Left renal pelvis (tissue), 4 donors: ENCODE data around the gene NAB2. TPM values are rescaled to one million over a fixed set of nuclear protein-coding genes. Genes with fewer than 3 reads are reported as not detected.
"Not testable (repeated sequence)": the region's sequence is repeated elsewhere in the genome, so short reads cannot be mapped to it uniquely, and the experiment has no call there.

Source experiments
- DNase-seq, 4 donors: peaks; one replicate each; pipeline ENCODE4 v3.0.0-alpha.2; 2013; ENCODE audit warnings: low read depth in 4 of 4, low spot score in 3 of 4
- polyA plus RNA-seq, 4 donors: library from polyadenylated mRNA; unstranded; fragments of 120-200 nt; gene quantifications; one replicate each; pipeline ENCODE4 v1.2.1, GENCODE V29; 2013; ENCODE audit not compliant: insufficient read length in 4 of 4

NAB2 gene
- polyA plus RNA-seq = 10 to 100 TPM; 40.4 to 54.4 (median 45.4) TPM

DNA sequence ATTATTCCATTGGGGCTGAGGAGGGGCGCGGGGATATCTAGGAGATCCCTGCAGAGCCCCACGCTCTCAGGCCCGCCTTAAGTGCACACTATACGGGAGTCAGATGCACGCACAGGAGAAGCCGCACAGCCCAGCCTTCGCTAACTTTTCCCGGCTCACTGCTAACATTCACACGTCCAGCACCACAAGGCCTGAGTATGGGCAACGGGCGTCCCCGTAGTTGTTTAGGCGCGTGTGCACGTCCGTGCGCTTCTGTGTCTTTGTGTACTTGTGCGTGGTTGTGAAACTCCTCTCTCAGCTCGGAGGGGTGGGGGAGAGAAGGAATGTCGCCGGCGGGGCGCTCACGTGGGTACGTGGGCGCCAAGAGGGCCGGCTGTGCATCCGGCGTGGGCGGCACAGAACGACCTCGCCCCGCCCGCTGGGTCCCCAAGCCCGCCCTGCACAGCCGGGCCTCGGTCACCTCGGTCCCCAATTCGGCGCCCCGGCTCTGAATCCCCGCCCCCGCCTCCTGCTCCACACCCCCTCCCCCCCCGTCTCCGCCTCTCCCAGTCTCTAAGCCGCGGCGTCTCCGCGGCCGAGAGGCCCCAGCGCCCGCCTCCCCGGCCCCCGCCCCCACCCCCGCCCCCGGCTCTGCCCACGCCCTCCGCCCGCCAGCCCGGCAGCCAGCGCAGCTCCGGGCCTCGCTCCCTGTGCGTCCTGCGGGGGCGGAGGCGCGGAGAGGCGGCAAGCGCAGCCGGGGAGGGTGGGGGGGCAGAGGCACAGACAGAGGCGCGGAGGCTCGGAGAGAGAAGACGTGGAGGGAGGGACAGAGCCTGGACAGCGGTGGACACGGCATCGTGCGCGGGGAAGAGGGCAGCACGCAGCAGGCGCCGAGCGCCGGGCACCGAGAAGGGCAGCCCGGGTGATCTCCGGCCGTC, at the start of gene NAB2:
NAB2 (plus strand) TSS at position 761 of the 917 bp plus-strand sequence. CDS start 158 bp downstream, outside the sequence.
- peak in 3 of 4 donors; percentile 83 to 88 (median 87) for DNase-seq

DNA sequence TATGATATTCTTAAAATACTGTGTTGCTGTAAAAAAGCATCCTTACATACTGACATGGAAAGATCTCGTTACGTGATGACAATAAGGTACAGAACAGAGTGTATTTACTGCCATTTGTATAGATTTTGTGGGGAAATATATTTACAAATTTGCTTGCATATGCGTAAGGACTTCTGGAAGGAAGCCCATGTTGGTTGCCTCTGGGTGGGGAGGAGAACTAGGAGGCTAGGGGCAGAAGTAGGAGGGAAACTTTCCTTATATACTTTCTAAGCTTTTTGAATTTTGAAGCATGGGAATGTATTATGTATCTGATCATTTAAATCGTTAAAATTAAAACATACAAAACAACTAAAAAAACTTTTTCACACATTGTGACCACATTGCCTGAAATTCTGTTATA, 48.7 kb upstream of the NAB2 start:
- DNase-seq = no peak

- no peak for DNase-seq
These were observed 48.2 kb upstream of the NAB2 start for GRCh38 chr12:57040750-57041149.

DNA sequence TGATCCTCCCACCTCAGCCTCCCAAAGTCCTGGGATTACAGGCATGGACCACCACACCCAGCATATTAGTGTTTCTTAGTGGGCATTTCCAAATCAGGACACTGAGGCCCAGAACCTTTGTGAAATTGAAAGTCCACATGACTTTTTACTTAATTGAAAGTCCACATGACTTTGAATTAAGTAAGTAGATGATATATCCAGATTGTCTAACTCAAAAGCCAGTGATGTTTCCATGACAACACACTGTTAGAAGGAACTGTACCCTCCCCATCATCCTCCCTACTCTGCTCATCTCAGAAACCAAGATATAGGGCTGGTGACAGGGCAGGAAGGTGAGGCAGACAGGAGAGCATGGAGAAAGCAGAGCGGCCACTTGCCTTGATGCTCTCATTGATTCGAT, 46.2 kb upstream of the NAB2 start:
- DNase-seq = no peak

- no peak for DNase-seq
These were observed 44.4 kb upstream of the NAB2 start for GRCh38 chr12:57044468-57044867.

GRCh38 chr12:57044889-57045288, 44.0 kb upstream of the NAB2 start:
- no peak for DNase-seq

DNA sequence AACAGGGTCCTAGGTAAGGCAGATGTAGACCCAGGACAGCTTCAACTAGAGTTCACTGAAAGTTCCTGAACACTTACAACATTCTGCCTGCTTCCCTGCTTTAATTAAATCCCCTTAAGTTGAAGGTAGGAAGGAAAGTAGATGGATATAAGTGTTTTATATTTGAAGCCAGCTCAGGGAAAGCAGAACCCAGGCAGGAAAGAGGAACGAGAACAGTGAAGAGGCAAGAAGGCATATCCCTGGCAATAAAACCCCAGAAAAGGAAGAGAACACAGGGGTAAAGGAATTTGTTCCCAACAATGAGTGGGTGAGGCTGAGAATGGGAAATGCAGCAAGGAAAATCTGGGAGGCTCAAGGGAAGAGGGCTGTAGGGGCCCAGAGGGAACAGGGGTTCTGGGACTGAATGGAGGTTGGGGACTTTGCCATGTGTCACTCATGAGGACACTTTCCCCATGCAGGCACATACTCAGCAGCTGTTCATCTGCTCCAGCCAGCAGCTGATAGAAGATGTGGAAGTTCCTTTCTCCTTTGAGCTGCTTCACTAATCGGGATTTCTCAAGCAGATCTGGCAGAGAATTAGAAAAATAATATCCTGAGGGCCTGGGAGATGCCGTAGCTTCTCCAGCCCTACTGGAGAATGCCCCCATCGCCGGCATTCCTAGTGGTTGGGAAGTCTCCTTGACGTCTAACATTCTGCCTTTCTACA, 42.7 kb upstream of the NAB2 start:
- no peak for DNase-seq

- DNase-seq = no peak
These were observed 41.7 kb upstream of the NAB2 start for GRCh38 chr12:57046947-57047890.

DNA sequence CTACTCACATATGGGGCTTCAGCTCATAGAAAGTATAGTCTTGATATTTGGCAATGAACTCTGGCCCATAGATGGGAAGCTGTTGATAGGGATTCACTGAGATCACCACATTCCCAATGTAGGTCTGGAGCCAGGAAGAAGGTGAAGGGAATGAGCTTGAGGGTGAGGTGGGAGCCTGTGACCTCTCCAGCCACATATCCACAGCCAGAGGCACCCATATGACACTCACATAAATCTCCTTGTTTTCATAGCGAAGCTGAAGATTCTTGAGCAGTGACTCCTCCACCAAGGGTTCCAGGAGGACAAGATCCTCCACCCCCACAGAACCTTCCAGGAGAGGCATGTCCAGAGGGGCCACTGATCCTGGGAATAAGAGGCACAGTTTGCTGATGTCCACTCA, 40.9 kb upstream of the NAB2 start:
- DNase-seq = no peak

DNA sequence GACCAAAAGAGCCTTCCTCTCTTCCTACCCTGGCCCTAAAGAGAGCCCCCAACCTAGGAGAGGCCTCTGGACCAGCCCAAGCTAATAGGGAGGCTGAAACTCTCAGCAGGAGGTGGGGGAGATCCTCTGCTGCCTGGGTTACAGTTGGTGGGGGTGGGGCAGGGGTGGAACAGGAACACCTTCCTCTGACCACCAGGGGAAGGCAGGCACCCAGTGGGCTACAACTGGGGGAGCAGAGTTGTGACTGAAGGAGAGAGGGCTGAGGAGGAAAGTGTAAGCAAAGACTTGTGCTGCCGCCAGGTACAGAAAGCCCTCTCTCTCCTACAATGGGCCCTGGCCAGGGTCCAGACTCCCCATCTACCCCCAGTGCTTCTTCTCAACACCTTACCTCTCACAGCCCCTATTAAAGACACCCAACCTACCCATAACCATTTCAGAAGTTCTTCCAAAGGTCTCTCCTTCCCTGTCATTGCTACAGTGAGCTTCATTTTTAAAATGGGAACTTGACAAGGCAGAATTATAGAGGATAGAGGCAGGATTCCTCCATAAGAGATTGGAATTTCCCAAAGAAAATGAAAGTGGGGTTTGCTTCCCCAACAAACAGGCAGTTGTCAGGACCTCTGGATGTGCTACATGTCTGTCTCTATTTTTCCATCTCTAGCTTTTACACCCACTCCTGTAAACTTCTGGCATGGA, 40.3 kb upstream of the NAB2 start:
- DNase-seq = no peak

DNA sequence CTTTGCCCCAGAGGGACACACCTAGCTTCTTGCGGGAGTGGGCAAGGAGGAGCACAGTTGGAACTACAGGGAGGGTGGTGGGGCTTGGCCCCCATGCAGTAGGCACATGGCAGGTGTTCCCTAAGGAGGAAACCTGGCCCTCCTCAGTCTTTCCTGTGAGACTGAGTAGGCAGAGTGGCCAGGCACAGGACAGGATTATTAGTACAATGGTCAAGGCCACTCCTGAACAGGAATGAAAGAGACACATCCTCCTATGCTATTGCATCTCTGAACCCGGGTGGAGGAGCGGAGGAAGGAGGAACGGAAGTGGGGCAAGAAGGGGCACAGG, 39.8 kb upstream of the NAB2 start:
- no peak for DNase-seq

DNA sequence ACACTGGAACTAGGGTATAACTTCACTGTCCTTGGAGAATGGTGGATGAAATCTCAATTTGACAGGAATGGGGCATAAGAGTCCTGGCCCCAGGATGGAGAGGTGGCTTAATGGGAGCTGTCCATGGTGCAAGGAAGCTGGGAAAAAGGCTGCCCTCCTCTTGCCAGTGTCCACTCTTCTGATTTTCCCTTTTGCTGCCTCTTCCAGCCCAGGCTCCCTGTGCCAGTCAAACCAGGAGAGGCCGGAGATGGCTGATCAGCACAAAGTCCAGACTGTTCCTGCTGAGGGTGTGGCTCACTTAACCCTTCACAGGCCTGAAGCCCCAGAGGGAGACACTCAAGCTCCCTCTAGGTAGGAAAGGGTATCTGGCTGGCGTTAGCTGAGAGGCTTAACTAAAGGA, 39.0 kb upstream of the NAB2 start, which contains the start of gene MYO1A:
MYO1A (minus strand) TSS at position 240 of the 400 bp plus-strand sequence. CDS start 1,806 bp downstream, outside the sequence.
- DNase-seq = no peak

DNA sequence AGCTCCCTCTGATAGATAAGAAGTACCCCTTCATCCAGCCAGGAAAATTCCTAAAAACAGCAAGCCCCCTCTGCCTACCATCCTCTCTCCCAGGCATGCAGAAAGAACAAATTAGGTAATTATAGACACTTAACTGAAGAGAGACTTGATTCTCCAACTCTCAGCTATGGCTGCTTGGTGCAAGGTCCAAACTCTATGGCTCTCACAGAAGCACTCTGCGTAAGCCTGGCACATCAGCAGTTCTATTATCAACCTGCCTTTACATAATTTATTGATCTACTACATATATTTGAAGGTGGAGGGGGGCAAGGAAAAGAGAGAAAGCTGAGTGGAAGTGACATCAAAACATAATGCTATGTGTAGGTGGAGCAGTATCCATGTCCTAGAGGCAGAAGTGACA, 37.9 kb upstream of the NAB2 start:
- DNase-seq = no peak

- DNase-seq = not testable (repeated sequence)
These were observed 35.8 kb upstream of the NAB2 start for GRCh38 chr12:57053146-57053545.

DNA sequence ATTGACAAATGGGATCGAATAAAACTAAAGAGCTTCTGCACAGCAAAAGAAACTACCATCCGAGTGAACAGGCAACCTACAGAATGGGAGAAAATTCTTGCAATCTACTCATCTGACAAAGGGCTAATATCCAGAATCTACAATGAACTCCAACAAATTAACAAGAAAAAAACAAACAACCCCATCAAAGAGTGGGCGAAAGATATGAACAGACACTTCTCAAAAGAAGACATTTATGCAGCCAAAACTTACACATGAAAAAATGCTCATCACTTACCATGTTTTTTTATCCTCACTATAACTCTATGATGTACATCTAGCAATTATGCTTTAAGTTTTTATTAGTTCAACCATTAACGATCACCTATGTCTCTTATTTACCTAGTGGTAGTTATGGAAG, 35.0 kb upstream of the NAB2 start:
- DNase-seq = not testable (repeated sequence)

DNA sequence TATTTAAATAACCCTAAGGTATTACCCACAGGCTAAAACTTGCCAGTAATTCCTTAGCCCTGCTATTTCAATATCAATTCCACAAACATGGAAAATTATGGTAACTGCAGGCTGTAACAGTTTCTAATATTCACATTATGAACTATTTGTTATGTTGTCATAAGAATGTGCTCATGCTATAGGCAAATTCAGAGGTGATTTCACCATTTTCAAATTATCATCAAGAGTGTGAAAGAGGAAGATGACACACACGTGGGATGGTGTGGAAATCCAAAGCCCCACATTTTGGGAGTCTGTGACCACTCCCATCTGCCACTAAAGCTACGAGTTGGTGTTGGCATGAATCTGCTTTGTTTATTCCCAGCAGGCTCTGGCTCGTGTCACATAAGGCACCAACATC, 33.1 kb upstream of the NAB2 start:
- no peak for DNase-seq

- no peak for DNase-seq
These were observed 31.7 kb upstream of the NAB2 start for GRCh38 chr12:57057067-57057751.

DNA sequence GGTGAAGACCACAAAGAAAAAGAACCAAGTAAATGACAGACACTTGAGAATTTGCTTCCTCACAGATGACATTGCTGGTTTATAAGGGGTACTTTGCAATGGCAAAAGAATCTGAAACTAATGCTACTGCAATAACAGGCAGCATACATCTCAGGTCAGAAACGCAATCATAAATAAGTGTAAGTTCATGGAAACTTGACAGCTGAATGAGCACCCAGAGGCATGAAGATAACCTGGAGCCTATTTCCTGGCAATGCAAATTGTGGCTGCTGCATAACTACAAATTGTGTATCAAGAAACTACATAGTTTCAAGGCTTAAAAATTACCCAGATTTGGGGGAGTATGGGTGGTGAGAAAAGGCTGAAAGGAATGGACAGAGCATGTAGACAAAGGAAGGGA, 30.5 kb upstream of the NAB2 start:
- no peak for DNase-seq

DNA sequence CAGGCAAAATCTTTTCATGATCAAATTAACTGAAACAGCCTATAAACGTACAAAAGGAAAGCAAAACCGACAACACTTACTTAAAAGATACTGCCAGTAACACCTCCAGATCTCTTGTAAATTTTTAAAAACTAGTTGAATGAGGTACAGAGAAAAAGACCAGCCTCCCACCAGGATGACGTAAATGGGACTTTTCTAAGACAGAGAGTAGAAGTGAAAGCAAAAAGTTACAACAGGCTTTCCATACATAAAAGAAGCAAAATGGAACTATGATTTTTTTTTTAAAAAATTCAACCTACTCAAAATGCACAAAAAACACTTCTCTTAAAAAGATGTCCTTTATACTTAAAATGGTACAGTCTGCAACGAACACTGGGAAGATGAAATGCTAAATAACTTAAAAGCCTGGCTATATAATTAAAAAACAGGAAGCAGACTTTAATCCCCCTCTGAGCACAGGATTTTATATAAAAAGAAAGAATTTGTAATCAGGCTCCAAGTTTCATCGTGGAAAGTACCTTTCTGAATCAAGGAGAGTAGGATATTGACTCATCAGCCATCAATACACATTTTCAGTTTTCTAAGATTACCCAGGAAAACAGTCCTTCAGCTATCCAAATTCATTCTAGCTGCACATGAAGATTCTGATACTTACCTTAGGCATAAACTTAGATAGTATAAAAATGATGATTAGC, 24.8 kb upstream of the NAB2 start:
- DNase-seq = no peak
